SK-N-SH (cell line): ENCODE data around the gene SRBD1. TPM values are rescaled to one million over a fixed set of nuclear protein-coding genes. Genes with fewer than 3 reads are reported as not detected.

Experiments used
- CTCF ChIA-PET: fragments of 300-600, 350-600 bp; formaldehyde crosslinking; extraction: SDS; loops from one replicate; lab custom pipeline; 2021; lab: Yijun Ruan, JAX
- POLR2A ChIA-PET: fragments of 350-600 bp; sonication (Branson Sonifier 250); formaldehyde crosslinking; extraction: SDS; loops from one replicate; lab custom pipeline; 2020; ENCODE audit warnings: antibody characterized with exemption, inconsistent platforms; lab: Yijun Ruan, JAX
- DNase-seq: peaks from one replicate; pipeline ENCODE4 v3.0.0; 2012
- H2AFZ ChIP-seq: fragments of 200-600 bp; sonication (generic); 2 replicates; pipeline ENCODE4 v1.8.1; 2016; ENCODE audit warnings: antibody characterized with exemption, mild to moderate bottlenecking, low read depth
- H3F3A ChIP-seq: fragments of 200-600 bp; sonication (generic); replicated peaks from 2 replicates; pipeline ENCODE3; 2016; ENCODE audit warnings: antibody characterized with exemption, mild to moderate bottlenecking; ENCODE audit not compliant: insufficient read depth
- H3K27ac ChIP-seq, 2 experiments: fragments of 200-500 bp in 1 of 2; fragments of 200-600 bp in 1 of 2; sonication (Bioruptor generic) in 1 of 2; sonication (generic), shearing (Covaris generic) in 1 of 2; 2 replicates each; pipeline versions ENCODE4 v1.5.1 to v1.6.1; 2014 to 2016; ENCODE audit warnings: low read depth in 2 of 2, inconsistent platforms in 1 of 2, low read length in 1 of 2, mild to moderate bottlenecking in 1 of 2, mixed read lengths in 1 of 2
- H3K27me3 ChIP-seq: fragments of 200-600 bp; sonication (generic), shearing (Covaris generic); 2 replicates; pipeline ENCODE4 v1.6.1; 2016; ENCODE audit warnings: mixed run types; ENCODE audit not compliant: insufficient read depth
- H3K36me3 ChIP-seq, 2 experiments: fragments of 200-500 bp in 1 of 2; fragments of 200-600 bp in 1 of 2; sonication (Bioruptor generic) in 1 of 2; sonication (generic) in 1 of 2; replicated peaks in 1 of 2; 2 replicates each; pipeline versions ENCODE3 to v1.5.1; 2014 to 2016; ENCODE audit warnings: low read length in 1 of 2, mild to moderate bottlenecking in 1 of 2; ENCODE audit not compliant: insufficient read depth in 2 of 2, control insufficient read depth in 1 of 2
- H3K4me1 ChIP-seq, 2 experiments: fragments of 200-500 bp in 1 of 2; fragments of 200-600 bp in 1 of 2; sonication (Bioruptor generic) in 1 of 2; sonication (generic), shearing (Covaris generic) in 1 of 2; 2 replicates each; pipeline versions ENCODE4 v1.5.1 to v1.6.1; 2014 to 2016; ENCODE audit warnings: low read depth in 1 of 2, low read length in 1 of 2, mixed run types in 1 of 2; ENCODE audit not compliant: insufficient read depth in 2 of 2, control insufficient read depth in 1 of 2
- H3K4me2 ChIP-seq: fragments of 200-600 bp; sonication (generic), shearing (Covaris generic); 2 replicates; pipeline ENCODE4 v1.6.1; 2017; ENCODE audit warnings: mixed run types
- H3K4me3 ChIP-seq, 2 experiments: fragments of 200-500 bp in 1 of 2; fragments of 200-600 bp in 1 of 2; sonication (Bioruptor generic) in 1 of 2; sonication (generic), shearing (Covaris generic) in 1 of 2; 2 replicates each; pipeline versions ENCODE4 v1.5.1 to v1.8.1; 2014 to 2016; ENCODE audit warnings: low read depth in 2 of 2, inconsistent platforms in 1 of 2, low read length in 1 of 2, mild to moderate bottlenecking in 1 of 2, mixed read lengths in 1 of 2, moderate library complexity in 1 of 2
- H3K79me2 ChIP-seq: fragments of 200-600 bp; sonication (generic); 2 replicates; pipeline ENCODE4 v1.8.1; 2017; ENCODE audit warnings: mild to moderate bottlenecking; ENCODE audit not compliant: insufficient read depth
- H3K9ac ChIP-seq: fragments of 200-600 bp; sonication (generic); 2 replicates; pipeline ENCODE4 v1.6.1; 2017; ENCODE audit warnings: mixed run types
- H3K9me2 ChIP-seq: fragments of 200-600 bp; sonication (generic); 2 replicates; pipeline ENCODE4 v1.6.1; 2017; ENCODE audit warnings: mixed run types
- H3K9me3 ChIP-seq: fragments of 200-600 bp; sonication (generic); 2 replicates; pipeline ENCODE4 v1.6.1; 2017; ENCODE audit warnings: mixed run types, mild to moderate bottlenecking, moderate library complexity
- H4K20me1 ChIP-seq: fragments of 200-600 bp; sonication (generic); 2 replicates; pipeline ENCODE4 v1.6.1; 2017; ENCODE audit warnings: mild to moderate bottlenecking, mixed run types; ENCODE audit not compliant: insufficient read depth
- CHD2 ChIP-seq: fragments of 150-350 bp; IDR thresholded peaks from 2 replicates; pipeline ENCODE4 v1.6.1; 2018; ENCODE audit warnings: low read length; ENCODE audit not compliant: partially characterized antibody
- CTCF ChIP-seq: fragments of 200-600 bp; sonication (generic); IDR thresholded peaks from 2 replicates; pipeline ENCODE4 v1.6.1; 2017; ENCODE audit warnings: antibody characterized with exemption, mild to moderate bottlenecking, moderate library complexity
- ELF1 ChIP-seq: IDR thresholded peaks from 2 replicates; pipeline ENCODE4 v1.4.0; 2012
- EZH2phosphoT487 ChIP-seq: fragments of 200-600 bp; sonication (generic); IDR thresholded peaks from 2 replicates; pipeline ENCODE4 v1.6.1; 2017; ENCODE audit warnings: low read depth, mixed run types, mild to moderate bottlenecking, antibody characterized with exemption, moderate library complexity, borderline replicate concordance
- FOSL2 ChIP-seq: IDR thresholded peaks from 2 replicates; pipeline ENCODE4 v1.4.0; 2012; ENCODE audit warnings: low read depth, mild to moderate bottlenecking, moderate library complexity, borderline replicate concordance
- FOXM1 ChIP-seq: IDR thresholded peaks from 2 replicates; pipeline ENCODE4 v1.4.0; 2012; ENCODE audit warnings: low read depth, mild to moderate bottlenecking
- GABPA ChIP-seq: IDR thresholded peaks from 2 replicates; pipeline ENCODE4 v1.4.0; 2012; ENCODE audit warnings: low read depth, mild to moderate bottlenecking
- GATA2 ChIP-seq: sonication (generic); formaldehyde crosslinking; IDR thresholded peaks from 2 replicates; pipeline ENCODE4 v1.5.0; 2020; ENCODE audit warnings: mild to moderate bottlenecking, missing genetic modification reagents
- JUND ChIP-seq: IDR thresholded peaks from 2 replicates; pipeline ENCODE4 v1.4.0; 2012
- NFIC ChIP-seq: IDR thresholded peaks from 2 replicates; pipeline ENCODE4 v1.4.0; 2012; ENCODE audit warnings: borderline replicate concordance
- NRF1 ChIP-seq: IDR thresholded peaks from 2 replicates; pipeline ENCODE4 v1.6.1; 2012; ENCODE audit warnings: low read depth, mild to moderate bottlenecking, low read length
- POLR2AphosphoS5 ChIP-seq: IDR thresholded peaks from 2 replicates; pipeline ENCODE4 v1.6.1; 2012; ENCODE audit warnings: low read depth, low read length
- RCOR1 ChIP-seq: fragments of 150-350 bp; IDR thresholded peaks from 2 replicates; pipeline ENCODE4 v1.6.1; 2017; ENCODE audit warnings: antibody characterized with exemption, low read length
- RFX5 ChIP-seq: IDR thresholded peaks from 2 replicates; pipeline ENCODE4 v1.6.1; 2012; ENCODE audit warnings: mild to moderate bottlenecking, improper control_type of control experiment, low read length
- SIN3A ChIP-seq: IDR thresholded peaks from 2 replicates; pipeline ENCODE4 v1.6.1; 2012; ENCODE audit warnings: low read depth, mild to moderate bottlenecking, low read length, moderate library complexity, borderline replicate concordance
- TCF12 ChIP-seq: IDR thresholded peaks from 2 replicates; pipeline ENCODE4 v1.4.0; 2012
- WGBS: methylation state at CpG from one replicate; pipeline ENCODE4 v1.1.6; 2017; ENCODE audit warnings: low lambda C conversion rate; 5-methylcytosine and 5-hydroxymethylcytosine counted together
- polyA plus RNA-seq, 3 experiments: library from polyadenylated mRNA; depleted of rRNA; stranded (reverse); fragments of >200 nt; gene quantifications; 2 replicates each; pipeline ENCODE4 v1.2.3, GENCODE V29; 2012

Gene SRBD1
- polyA plus RNA-seq, 1 of the 3 experiments (the other 2 are of a cell fraction) = 3.2 TPM

- Histone ChIP-seq H2AFZ (no peak overlapping the region), H3K27me3 (no peaks in the 10 kb centered on the region), H3F3A (peaks cover 2% of the 10 kb centered on the region), H3K36me3 (peaks cover 26 to 40% of the 10 kb centered on the region in 2 experiments), H3K27ac (no peak overlapping the region), H3K9me3 (no peaks in the 10 kb centered on the region), H3K4me3 (no peak overlapping the region), H4K20me1 (no peaks in the 10 kb centered on the region), H3K4me1 (peaks cover 4 to 10% of the 10 kb centered on the region in 2 experiments; a peak in 3 of 4 replicates), H3K79me2 (peaks cover 41% of the 10 kb centered on the region), H3K9ac (no peak overlapping the region), H3K9me2 (no peaks in the 10 kb centered on the region), H3K4me2 (no peak overlapping the region)
- 91% methylated on average over 2 of the region's 2 CpGs for WGBS
- POLR2A ChIA-PET = no interaction called here
- no peak for TF ChIP-seq NRF1
- DNase-seq = no peak
- CTCF ChIA-PET = interaction anchor here (1.3 to 11.5 kb wide), 2 partner anchors 8 to 18 kb away, joined by 4 to 109 read pairs; no protein-coding TSS in a partner anchor
Measured at GRCh38 chr2:45605116-45605515, 6.0 kb downstream of the SRBD1 start.

GRCh38 chr2:45602624-45603023 lies 8.4 kb downstream of the SRBD1 start:
- no peak overlapping the region for H3K4me2 ChIP-seq
- H3F3A ChIP-seq = no peaks in the 10 kb centered on the region
- peaks cover 17% of the 10 kb centered on the region for H3K79me2 ChIP-seq
- no peak overlapping the region for H2AFZ ChIP-seq
- H3K4me1 ChIP-seq = no peaks in the 10 kb centered on the region
- H3K27me3 ChIP-seq = no peaks in the 10 kb centered on the region
- WGBS = 97% methylated on average over 2 of the region's 2 CpGs
- no peak for DNase-seq
- no peaks in the 10 kb centered on the region for H3K9me2 ChIP-seq
- H3K36me3 ChIP-seq = peaks cover 33 to 61% of the 10 kb centered on the region in 2 experiments
- no peaks in the 10 kb centered on the region for H4K20me1 ChIP-seq
- no peak for TF ChIP-seq CTCF
- no peak overlapping the region for H3K27ac ChIP-seq
- no peaks in the 10 kb centered on the region for H3K9me3 ChIP-seq
- CTCF ChIA-PET = interaction anchor here (11.5 kb wide), 1 partner anchor 15 kb away, joined by 109 read pairs; no protein-coding TSS in a partner anchor
- H3K4me3 ChIP-seq = no peak overlapping the region
- no peak overlapping the region for H3K9ac ChIP-seq
- POLR2A ChIA-PET = no interaction called here

- no peak overlapping the region for H3K4me2 ChIP-seq
- no peak overlapping the region for H2AFZ ChIP-seq
- H3K9ac ChIP-seq = no peak overlapping the region
- no peaks in the 10 kb centered on the region for H3K79me2 ChIP-seq
- POLR2A ChIA-PET = no interaction called here
- no peak overlapping the region for H3K27ac ChIP-seq
- WGBS = 89% methylated on average over 4 of the region's 4 CpGs
- DNase-seq = no peak
- H3K36me3 ChIP-seq = peaks cover 26 to 62% of the 10 kb centered on the region in 2 experiments
- H4K20me1 ChIP-seq = no peaks in the 10 kb centered on the region
- CTCF ChIA-PET = interaction anchor here (1.0 to 1.7 kb wide), 4 partner anchors 11 to 1119 kb away, joined by 3 to 5 read pairs (median 4); no protein-coding TSS in a partner anchor
- peaks cover 3% of the 10 kb centered on the region for H3F3A ChIP-seq
- H3K9me3 ChIP-seq = no peaks in the 10 kb centered on the region
- no peaks in the 10 kb centered on the region; a peak in 2 of 4 replicates for H3K4me1 ChIP-seq
- TF ChIP-seq FOSL2 = no peak
- TF ChIP-seq FOXM1 = no peak
- no peak for TF ChIP-seq CTCF
- no peak for TF ChIP-seq JUND
- TF ChIP-seq GATA2 (CRISPR knock-in tag) = no peak
- no peak for TF ChIP-seq GABPA
- TF ChIP-seq CHD2 = no peak
- no peak for TF ChIP-seq ELF1
- no peak for TF ChIP-seq RCOR1
- TF ChIP-seq POLR2AphosphoS5 = no peak
- no peak for TF ChIP-seq RFX5
- no peak for TF ChIP-seq EZH2phosphoT487
- no peak for TF ChIP-seq TCF12
- no peak for TF ChIP-seq SIN3A
- no peak for TF ChIP-seq NFIC
- no peaks in the 10 kb centered on the region for H3K9me2 ChIP-seq
- no peak overlapping the region for H3K4me3 ChIP-seq
- no peaks in the 10 kb centered on the region for H3K27me3 ChIP-seq
Measured at GRCh38 chr2:45598545-45598944, 12.5 kb downstream of the SRBD1 start.
